Astrocyte of the spinal cord (primary cell): ENCODE measurements around the gene SERP2.

Experiments used
- DNase-seq: peaks from one replicate; pipeline ENCODE4 v3.0.0; 2011; ENCODE audit warnings: low read depth, low spot score
- H3K4me3 ChIP-seq: 2 replicates; pipeline ENCODE4 v1.5.1; 2011; ENCODE audit warnings: low read depth, mild to moderate bottlenecking, low read length, moderate library complexity
- CTCF ChIP-seq: IDR thresholded peaks from 2 replicates; pipeline ENCODE4 v1.5.1; 2012; ENCODE audit warnings: low read depth, mild to moderate bottlenecking, low read length, inconsistent platforms
- in situ Hi-C: cut with HindIII; loops from 2 replicates; pipeline ENCODE4 v1.10.0; 2017; ENCODE audit warnings: low sequenced_read_pairs

Gene SERP2

GRCh38 chr13:44346534-44346933 is 27.1 kb upstream of the SERP2 start:
- no peak for DNase-seq
- no peak for TF ChIP-seq CTCF
- in situ Hi-C loops: no loop called here

GRCh38 chr13:44347301-44347700 is 26.3 kb upstream of the SERP2 start:
- TF ChIP-seq CTCF: no peak
- DNase-seq: no peak
- H3K4me3 ChIP-seq: no peak overlapping the region
- in situ Hi-C loops: no loop called here

More at GRCh38 chr13:44346534-44346933, 27.1 kb upstream of the SERP2 start:
- H3K4me3 ChIP-seq: no peak overlapping the region

- in situ Hi-C loops: no loop called here
- no peak overlapping the region for H3K4me3 ChIP-seq
- DNase-seq: no peak
- TF ChIP-seq CTCF: no peak
Measured at GRCh38 chr13:44347949-44348348, 25.7 kb upstream of the SERP2 start.

GRCh38 chr13:44350775-44351504 is 22.7 kb upstream of the SERP2 start:
- no peak overlapping the region for H3K4me3 ChIP-seq
- in situ Hi-C loops: no loop called here
- TF ChIP-seq CTCF: no peak
- no peak for DNase-seq

- no peak for TF ChIP-seq CTCF
- in situ Hi-C loops: no loop called here
- no peak overlapping the region for H3K4me3 ChIP-seq
- no peak for DNase-seq
Measured at GRCh38 chr13:44351505-44351854, 22.1 kb upstream of the SERP2 start.

- DNase-seq: no peak
- TF ChIP-seq CTCF: no peak
- H3K4me3 ChIP-seq: no peak overlapping the region
- in situ Hi-C loops: no loop called here
Measured at GRCh38 chr13:44352202-44352601, 21.4 kb upstream of the SERP2 start.
